ENCODE data around the gene SELPLG.

GRCh38 chr12:108644811-108645120 is 11.1 kb upstream of the SELPLG start:
- TF ChIP-seq POLR2AphosphoS5 (IDR thresholded peaks at IDR 0.05), result no peak
- TF ChIP-seq, protein P1, sequence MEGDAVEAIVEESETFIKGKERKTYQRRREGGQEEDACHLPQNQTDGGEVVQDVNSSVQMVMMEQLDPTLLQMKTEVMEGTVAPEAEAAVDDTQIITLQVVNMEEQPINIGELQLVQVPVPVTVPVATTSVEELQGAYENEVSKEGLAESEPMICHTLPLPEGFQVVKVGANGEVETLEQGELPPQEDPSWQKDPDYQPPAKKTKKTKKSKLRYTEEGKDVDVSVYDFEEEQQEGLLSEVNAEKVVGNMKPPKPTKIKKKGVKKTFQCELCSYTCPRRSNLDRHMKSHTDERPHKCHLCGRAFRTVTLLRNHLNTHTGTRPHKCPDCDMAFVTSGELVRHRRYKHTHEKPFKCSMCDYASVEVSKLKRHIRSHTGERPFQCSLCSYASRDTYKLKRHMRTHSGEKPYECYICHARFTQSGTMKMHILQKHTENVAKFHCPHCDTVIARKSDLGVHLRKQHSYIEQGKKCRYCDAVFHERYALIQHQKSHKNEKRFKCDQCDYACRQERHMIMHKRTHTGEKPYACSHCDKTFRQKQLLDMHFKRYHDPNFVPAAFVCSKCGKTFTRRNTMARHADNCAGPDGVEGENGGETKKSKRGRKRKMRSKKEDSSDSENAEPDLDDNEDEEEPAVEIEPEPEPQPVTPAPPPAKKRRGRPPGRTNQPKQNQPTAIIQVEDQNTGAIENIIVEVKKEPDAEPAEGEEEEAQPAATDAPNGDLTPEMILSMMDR (IDR thresholded peaks at IDR 0.05 in 8 of 11, conservative IDR thresholded peaks at IDR 0.05 in 3 of 11), result no peak
- no peak for TF ChIP-seq POLR2A (IDR thresholded peaks at IDR 0.05)

Measured in spleen (tissue), 7 donors.